Activated naive CD4-positive, alpha-beta T cell treated with anti-CD3 and anti-CD28 coated beads, Interleukin-2, amount 10 ng/mL, durations not matched to agents 7 days and 5 days (primary cell): ENCODE results near the gene HNMT.

Experiments used
- CTCF ChIA-PET: fragments of 350-600 bp; sonication (Branson Sonifier 250); formaldehyde crosslinking; loops from one replicate; lab custom pipeline; 2021; ENCODE audit warnings: antibody characterized with exemption; lab: Charles Lee
- DNase-seq: peaks from one replicate; pipeline ENCODE4 v3.0.0-alpha.2; 2020
- H3K27ac Mint-ChIP-seq: one replicate; pipeline ENCODE4 v1.8.0; 2021; ENCODE audit warnings: mild to moderate bottlenecking, moderate library complexity, mixed read lengths
- H3K27me3 Mint-ChIP-seq: one replicate; pipeline ENCODE4 v1.8.0; 2021; ENCODE audit warnings: mild to moderate bottlenecking, mixed read lengths
- H3K36me3 Mint-ChIP-seq: one replicate; pipeline ENCODE4 v1.8.0; 2021; ENCODE audit warnings: mixed read lengths
- H3K4me1 Mint-ChIP-seq: one replicate; pipeline ENCODE4 v1.8.0; 2021; ENCODE audit warnings: mixed read lengths
- H3K4me3 Mint-ChIP-seq: one replicate; pipeline ENCODE4 v1.8.0; 2021; ENCODE audit warnings: mild to moderate bottlenecking, moderate library complexity, mixed read lengths
- H3K9me3 Mint-ChIP-seq: one replicate; pipeline ENCODE4 v1.8.0; 2021; ENCODE audit warnings: mixed read lengths

The HNMT gene

GRCh38 chr2:137998503-137998902 lies 34.2 kb downstream of the HNMT start:
- CTCF ChIA-PET = no interaction called here
- Mint-ChIP-seq H3K36me3 (no peaks in the 10 kb centered on the region), H3K4me3 (no peak overlapping the region), H3K27ac (no peak overlapping the region), H3K27me3 (no peaks in the 10 kb centered on the region), H3K4me1 (no peaks in the 10 kb centered on the region), H3K9me3 (peaks cover 3% of the 10 kb centered on the region)
- no peak for DNase-seq

DNA sequence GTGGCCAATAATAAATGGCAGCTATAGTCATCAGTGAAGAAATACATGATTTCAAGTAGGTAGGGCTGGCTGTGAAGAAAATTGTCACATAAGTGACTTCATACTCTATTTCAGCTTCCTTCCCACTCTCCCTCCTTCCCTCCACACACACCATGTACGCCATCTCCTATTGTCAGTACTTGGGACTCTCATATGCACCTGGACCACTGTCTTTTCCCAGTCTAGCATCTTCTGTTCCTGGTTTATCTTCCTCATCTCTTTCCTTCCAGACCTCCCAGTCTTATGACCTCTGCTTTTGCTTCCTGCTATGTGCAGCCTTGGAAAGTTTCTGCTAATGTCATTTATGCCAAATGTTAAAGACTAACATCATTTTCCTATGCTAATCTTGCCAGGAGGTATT lies 35.0 kb downstream of the HNMT start:
- Mint-ChIP-seq H3K36me3 (no peaks in the 10 kb centered on the region), H3K4me3 (no peak overlapping the region), H3K27ac (no peak overlapping the region), H3K4me1 (no peaks in the 10 kb centered on the region), H3K27me3 (no peaks in the 10 kb centered on the region), H3K9me3 (peaks cover 3% of the 10 kb centered on the region)
- CTCF ChIA-PET = no interaction called here
- DNase-seq = no peak

GRCh38 chr2:138000009-138000408 lies 35.7 kb downstream of the HNMT start:
- no peak for DNase-seq
- H3K9me3 Mint-ChIP-seq = peaks cover 3% of the 10 kb centered on the region
- H3K27ac Mint-ChIP-seq = no peak overlapping the region
- no peaks in the 10 kb centered on the region for H3K4me1 Mint-ChIP-seq
- no peak overlapping the region for H3K4me3 Mint-ChIP-seq
- H3K36me3 Mint-ChIP-seq = no peaks in the 10 kb centered on the region
- no peaks in the 10 kb centered on the region for H3K27me3 Mint-ChIP-seq
- CTCF ChIA-PET = no interaction called here

- Mint-ChIP-seq H3K27me3 (no peaks in the 10 kb centered on the region), H3K4me3 (no peak overlapping the region), H3K27ac (no peak overlapping the region), H3K36me3 (no peaks in the 10 kb centered on the region), H3K4me1 (no peaks in the 10 kb centered on the region), H3K9me3 (peaks cover 3% of the 10 kb centered on the region)
- CTCF ChIA-PET = no interaction called here
- no peak for DNase-seq
These were observed 36.5 kb downstream of the HNMT start for GRCh38 chr2:138000796-138001195.

- no peak overlapping the region for H3K4me3 Mint-ChIP-seq
- no peaks in the 10 kb centered on the region for H3K27me3 Mint-ChIP-seq
- DNase-seq = no peak
- H3K36me3 Mint-ChIP-seq = no peaks in the 10 kb centered on the region
- CTCF ChIA-PET = no interaction called here
- no peak overlapping the region for H3K27ac Mint-ChIP-seq
- H3K9me3 Mint-ChIP-seq = no peaks in the 10 kb centered on the region
- H3K4me1 Mint-ChIP-seq = no peaks in the 10 kb centered on the region
These were observed 39.1 kb downstream of the HNMT start for GRCh38 chr2:138003411-138003810.

DNA sequence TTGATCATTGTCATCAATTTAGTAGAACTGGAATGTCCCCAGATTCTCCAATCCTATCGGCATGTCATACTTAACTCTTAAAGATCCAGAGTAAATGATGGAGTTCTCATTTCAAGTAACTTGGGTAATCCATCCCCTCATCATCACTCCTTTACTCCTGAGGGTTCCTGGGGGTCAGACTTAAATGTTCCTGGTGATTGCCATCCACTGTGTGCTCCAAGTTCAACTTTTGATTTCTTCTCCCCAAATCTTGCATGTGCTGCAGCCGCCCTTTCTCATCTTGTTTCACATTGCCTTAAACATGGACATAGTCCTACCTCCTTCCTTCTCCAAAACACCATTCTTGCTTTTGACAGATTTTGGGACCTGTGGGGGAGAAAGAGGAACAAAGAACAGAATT lies 43.2 kb downstream of the HNMT start:
- DNase-seq = no peak
- no peak overlapping the region for H3K4me3 Mint-ChIP-seq
- CTCF ChIA-PET = no interaction called here
- H3K36me3 Mint-ChIP-seq = no peaks in the 10 kb centered on the region
- H3K27ac Mint-ChIP-seq = no peak overlapping the region
- H3K9me3 Mint-ChIP-seq = no peaks in the 10 kb centered on the region
- no peaks in the 10 kb centered on the region for H3K27me3 Mint-ChIP-seq
- H3K4me1 Mint-ChIP-seq = no peaks in the 10 kb centered on the region

DNA sequence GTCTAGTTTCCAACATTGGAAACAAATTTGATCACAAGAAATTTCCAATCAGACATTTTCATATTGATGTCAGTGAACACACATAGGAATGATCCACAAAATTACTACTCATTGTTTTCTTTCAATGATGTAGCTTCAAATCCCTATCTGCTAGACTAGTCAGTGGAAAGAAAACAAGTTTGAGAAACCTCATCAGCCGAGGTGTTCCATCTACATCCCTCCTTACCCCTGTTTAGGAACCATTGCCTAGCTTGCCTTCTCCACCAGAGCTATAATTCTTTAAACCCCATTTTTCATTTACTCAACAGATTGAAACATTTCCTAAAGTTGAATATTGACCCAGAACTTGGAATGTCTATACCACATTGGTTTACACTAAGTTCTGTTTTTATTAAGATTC lies 45.3 kb downstream of the HNMT start:
- H3K9me3 Mint-ChIP-seq = no peaks in the 10 kb centered on the region
- CTCF ChIA-PET = no interaction called here
- no peak for DNase-seq
- no peak overlapping the region for H3K4me3 Mint-ChIP-seq
- H3K27me3 Mint-ChIP-seq = no peaks in the 10 kb centered on the region
- no peaks in the 10 kb centered on the region for H3K4me1 Mint-ChIP-seq
- no peaks in the 10 kb centered on the region for H3K36me3 Mint-ChIP-seq
- no peak overlapping the region for H3K27ac Mint-ChIP-seq

DNA sequence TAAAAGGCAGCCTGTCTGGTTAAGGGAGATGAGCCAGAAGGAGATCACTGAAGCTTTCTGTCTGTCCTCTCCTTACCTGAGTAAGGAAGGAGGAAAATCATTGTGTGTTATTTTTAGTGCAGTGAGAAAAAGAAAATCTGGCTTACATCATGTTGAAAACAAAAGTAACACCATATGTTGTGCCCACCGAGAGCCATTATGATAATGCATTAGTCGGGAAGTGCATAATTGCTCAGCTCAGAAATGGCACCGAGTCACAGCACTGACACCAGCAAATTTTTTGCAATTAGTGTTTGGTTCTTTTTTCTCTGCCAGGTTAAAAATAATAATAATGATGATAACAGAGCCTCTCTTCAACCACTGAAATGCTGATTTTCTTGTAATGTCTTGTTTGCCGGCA lies 46.6 kb downstream of the HNMT start:
- Mint-ChIP-seq H3K4me3 (no peak overlapping the region), H3K4me1 (no peaks in the 10 kb centered on the region), H3K27ac (no peak overlapping the region), H3K27me3 (no peaks in the 10 kb centered on the region), H3K36me3 (no peaks in the 10 kb centered on the region), H3K9me3 (no peaks in the 10 kb centered on the region)
- CTCF ChIA-PET = no interaction called here
- DNase-seq = no peak

- Mint-ChIP-seq H3K27me3 (no peaks in the 10 kb centered on the region), H3K27ac (no peak overlapping the region), H3K36me3 (no peaks in the 10 kb centered on the region), H3K4me1 (no peaks in the 10 kb centered on the region), H3K9me3 (no peaks in the 10 kb centered on the region), H3K4me3 (no peak overlapping the region)
- CTCF ChIA-PET = no interaction called here
- DNase-seq = no peak
These were observed 47.8 kb downstream of the HNMT start for GRCh38 chr2:138012082-138012481.

DNA sequence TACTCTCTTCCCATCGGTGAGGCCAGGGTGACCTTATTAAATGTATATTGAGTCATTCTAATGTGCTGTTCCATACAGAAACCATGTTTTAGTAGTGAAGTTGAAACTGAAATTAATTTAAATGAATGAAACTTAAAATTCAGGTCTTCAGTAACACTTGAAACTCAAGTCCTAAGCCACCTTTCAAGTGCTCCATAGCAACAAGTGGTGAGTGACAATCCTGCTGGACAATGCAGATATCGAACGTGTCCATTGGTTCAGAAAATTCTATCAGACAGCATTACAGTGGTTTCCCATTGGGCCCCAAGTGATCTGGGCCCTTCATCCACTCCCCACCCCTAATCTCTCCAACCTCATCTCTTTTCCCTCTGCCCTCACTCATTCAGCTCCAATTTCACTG lies 48.7 kb downstream of the HNMT start:
- Mint-ChIP-seq H3K4me3 (no peak overlapping the region), H3K27me3 (no peaks in the 10 kb centered on the region), H3K27ac (no peak overlapping the region), H3K36me3 (no peaks in the 10 kb centered on the region), H3K4me1 (no peaks in the 10 kb centered on the region), H3K9me3 (no peaks in the 10 kb centered on the region)
- no peak for DNase-seq
- CTCF ChIA-PET = no interaction called here

- CTCF ChIA-PET = no interaction called here
These were observed 49.4 kb downstream of the HNMT start for GRCh38 chr2:138013639-138014038.

GRCh38 chr2:138015494-138015893 lies 51.2 kb downstream of the HNMT start:
- H3K4me1 Mint-ChIP-seq = no peaks in the 10 kb centered on the region
- CTCF ChIA-PET = no interaction called here
- no peaks in the 10 kb centered on the region for H3K36me3 Mint-ChIP-seq
- no peak overlapping the region for H3K4me3 Mint-ChIP-seq
- H3K27me3 Mint-ChIP-seq = no peaks in the 10 kb centered on the region
- no peaks in the 10 kb centered on the region for H3K9me3 Mint-ChIP-seq
- DNase-seq = no peak
- no peak overlapping the region for H3K27ac Mint-ChIP-seq

More at GRCh38 chr2:138013639-138014038, 49.4 kb downstream of the HNMT start:
- Mint-ChIP-seq H3K36me3 (no peaks in the 10 kb centered on the region), H3K4me3 (no peak overlapping the region), H3K27me3 (no peaks in the 10 kb centered on the region), H3K27ac (no peak overlapping the region), H3K9me3 (no peaks in the 10 kb centered on the region), H3K4me1 (no peaks in the 10 kb centered on the region)
- no peak for DNase-seq

DNA sequence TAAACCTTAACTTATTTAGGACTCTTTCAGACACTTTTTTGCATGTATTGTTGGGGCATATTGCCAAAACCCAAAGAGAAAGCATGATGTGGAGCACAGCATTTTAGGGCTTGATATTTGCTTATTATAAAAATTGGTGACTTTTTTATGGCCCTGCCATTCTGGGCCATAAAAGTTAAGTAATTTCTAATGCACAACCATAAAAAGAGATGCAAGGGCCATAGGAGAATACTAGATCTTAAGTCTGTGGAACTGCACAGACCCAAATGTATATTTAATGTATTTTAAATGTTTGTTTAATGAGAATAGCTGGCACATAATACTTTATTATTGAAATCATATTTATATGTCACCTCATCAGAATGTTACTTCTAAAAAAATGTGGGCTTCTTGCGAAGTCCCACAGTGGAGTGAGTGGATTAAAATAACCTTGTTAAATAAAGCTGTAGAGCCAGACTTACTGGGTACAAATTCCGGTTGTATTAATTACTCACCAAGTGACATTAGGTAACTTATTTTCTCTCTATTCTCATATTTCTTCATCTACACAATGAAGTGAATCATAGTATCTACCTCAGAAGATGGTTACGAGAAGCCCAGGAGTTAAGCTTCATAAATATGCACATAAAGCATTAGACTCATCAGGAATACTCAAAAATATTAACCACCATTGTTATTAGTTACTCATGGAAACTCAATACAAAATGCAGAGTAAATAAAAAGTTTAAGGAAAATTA lies 52.2 kb downstream of the HNMT start:
- no peaks in the 10 kb centered on the region for H3K27me3 Mint-ChIP-seq
- no peaks in the 10 kb centered on the region for H3K36me3 Mint-ChIP-seq
- CTCF ChIA-PET = no interaction called here
- no peak overlapping the region for H3K4me3 Mint-ChIP-seq
- no peaks in the 10 kb centered on the region for H3K9me3 Mint-ChIP-seq
- H3K27ac Mint-ChIP-seq = no peak overlapping the region
- H3K4me1 Mint-ChIP-seq = no peaks in the 10 kb centered on the region
- DNase-seq = no peak

- Mint-ChIP-seq H3K36me3 (no peaks in the 10 kb centered on the region), H3K27ac (no peak overlapping the region), H3K9me3 (no peaks in the 10 kb centered on the region), H3K4me3 (no peak overlapping the region), H3K27me3 (no peaks in the 10 kb centered on the region), H3K4me1 (no peaks in the 10 kb centered on the region)
- CTCF ChIA-PET = no interaction called here
- DNase-seq = no peak
These were observed 53.6 kb downstream of the HNMT start for GRCh38 chr2:138017824-138018223.

DNA sequence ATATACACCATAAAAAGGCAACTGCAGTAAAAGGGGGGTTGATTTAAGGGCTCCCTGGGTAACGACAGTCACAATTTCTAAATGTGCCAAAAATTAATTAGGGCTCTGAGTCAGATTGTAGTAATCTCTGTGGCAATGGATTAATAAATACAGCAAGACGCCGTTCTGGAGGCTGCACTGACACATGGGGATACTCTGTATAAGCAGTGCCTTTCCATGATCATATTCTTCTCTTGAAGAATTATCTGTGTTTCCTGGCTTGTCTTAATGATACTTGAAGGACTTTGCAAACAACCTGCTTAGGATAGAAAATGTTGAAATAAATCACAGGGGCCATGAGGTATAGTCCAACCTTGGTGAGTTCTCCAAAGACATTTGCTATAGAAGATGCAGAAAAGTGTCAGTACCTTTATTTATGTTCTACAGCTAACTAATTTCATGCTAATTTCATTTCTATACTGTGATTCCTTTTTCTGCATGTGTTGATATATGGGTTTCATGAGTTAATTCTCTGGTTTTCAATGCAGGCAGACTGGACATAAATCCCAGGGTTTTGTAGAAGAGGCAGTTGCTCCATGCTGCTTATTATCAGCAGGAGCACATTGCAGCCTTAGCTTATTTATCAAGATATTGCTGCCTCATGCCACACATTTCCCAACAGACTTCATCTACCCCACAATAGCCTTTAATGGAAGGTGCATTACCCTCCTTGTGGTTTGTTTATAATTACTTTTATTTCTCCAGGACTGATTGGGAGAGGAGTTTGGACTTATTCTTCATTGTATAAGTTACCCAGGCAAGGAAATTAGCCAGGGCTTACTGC lies 54.8 kb downstream of the HNMT start:
- H3K4me1 Mint-ChIP-seq = no peaks in the 10 kb centered on the region
- CTCF ChIA-PET = no interaction called here
- no peaks in the 10 kb centered on the region for H3K36me3 Mint-ChIP-seq
- H3K4me3 Mint-ChIP-seq = no peak overlapping the region
- no peaks in the 10 kb centered on the region for H3K27me3 Mint-ChIP-seq
- no peaks in the 10 kb centered on the region for H3K9me3 Mint-ChIP-seq
- DNase-seq = no peak
- H3K27ac Mint-ChIP-seq = no peak overlapping the region
